ENCODE results near the gene OR10A3. TPM values are rescaled to one million over a fixed set of nuclear protein-coding genes. Genes with fewer than 3 reads are reported as not detected.

Gene OR10A3
- polyA plus RNA-seq, 3 donors, result not detected

- Histone ChIP-seq H3K36me3 (replicated peaks in 1 of 2; ENCODE audit: control insufficient read depth in 1 of 2, insufficient read depth in 2 of 2, low read length in 2 of 2) (no peaks in the 10 kb centered on the region), H3K9me3 (replicated peaks in 1 of 2; ENCODE audit: control insufficient read depth in 1 of 2, insufficient read depth in 1 of 2, low read length in 2 of 2) (no peaks in the 10 kb centered on the region), H3K27ac (ENCODE audit: low read depth in 1 of 2, low read length in 2 of 2) (no peak overlapping the region), H2AFZ (ENCODE audit: insufficient read depth, low read depth, low read length, poor library complexity, severe bottlenecking) (peak overlapping the region; percentile 68), H3K4me2 (replicated peaks; ENCODE audit: extremely low read depth, low read length, poor library complexity, severe bottlenecking) (no peak overlapping the region), H3K4me3 (replicated peaks in 1 of 3; ENCODE audit: low read depth in 2 of 3, low read length in 3 of 3) (no peak overlapping the region), H3K4me1 (ENCODE audit: control insufficient read depth in 1 of 2, insufficient read depth in 2 of 2, low read length in 2 of 2) (no peaks in the 10 kb centered on the region), H3K27me3 (ENCODE audit: control insufficient read depth in 2 of 2, insufficient read depth in 2 of 2, low read length in 2 of 2) (peaks cover 4 to 8% of the 10 kb centered on the region in 2 donors), H4K20me1 (ENCODE audit: insufficient read depth, low read length) (no peaks in the 10 kb centered on the region), H3K79me2 (ENCODE audit: insufficient read depth, low read length) (no peaks in the 10 kb centered on the region), H3K9ac (ENCODE audit: insufficient read depth, low read length, poor library complexity, severe bottlenecking) (no peak overlapping the region)
- Mint-ChIP-seq H3K27me3 (ENCODE audit: low read depth in 3 of 3) (peaks cover 5 to 18% (median 9%) of the 10 kb centered on the region in 3 donors), H3K9me3 (no peaks in the 10 kb centered on the region), H3K27ac (no peak overlapping the region), H3K4me3 (no peak overlapping the region), H3K36me3 (no peaks in the 10 kb centered on the region), H3K4me1 (no peaks in the 10 kb centered on the region)
- DNase-seq, result peak in 2 of 3 donors; percentile 6 to 14
- intact Hi-C loops (cut with micrococcal nuclease), result loop anchor here in 1 of 2 donors (5.0 kb wide), 1 partner anchor 94 kb away; the partner anchor contains the start of gene EIF3F
- WGBS (ENCODE audit: insufficient coverage), result 38% methylated on average over 1 of the region's 2 CpGs
- TF ChIP-seq CTCF (IDR thresholded peaks at IDR 0.05), result peak; percentile 76
These were observed 48.7 kb downstream of the OR10A3 start for GRCh38 chr11:7892840-7893254.

GRCh38 chr11:7892059-7892699 lies 49.3 kb downstream of the OR10A3 start:
- no peak overlapping the region for H3K4me3 Mint-ChIP-seq
- DNase-seq, result no peak
- no peak overlapping the region for H3K27ac Mint-ChIP-seq
- no peaks in the 10 kb centered on the region for H3K9me3 Mint-ChIP-seq
- Histone ChIP-seq H2AFZ (ENCODE audit: insufficient read depth, low read depth, low read length, poor library complexity, severe bottlenecking) (no peak overlapping the region), H3K4me2 (replicated peaks; ENCODE audit: extremely low read depth, low read length, poor library complexity, severe bottlenecking) (no peak overlapping the region), H4K20me1 (ENCODE audit: insufficient read depth, low read length) (no peaks in the 10 kb centered on the region), H3K4me3 (replicated peaks in 1 of 3; ENCODE audit: low read depth in 2 of 3, low read length in 3 of 3) (no peak overlapping the region), H3K36me3 (replicated peaks in 1 of 2; ENCODE audit: control insufficient read depth in 1 of 2, insufficient read depth in 2 of 2, low read length in 2 of 2) (no peaks in the 10 kb centered on the region), H3K9me3 (replicated peaks in 1 of 2; ENCODE audit: control insufficient read depth in 1 of 2, insufficient read depth in 1 of 2, low read length in 2 of 2) (no peaks in the 10 kb centered on the region), H3K27me3 (ENCODE audit: control insufficient read depth in 2 of 2, insufficient read depth in 2 of 2, low read length in 2 of 2) (peaks cover 4 to 8% of the 10 kb centered on the region in 2 donors), H3K4me1 (ENCODE audit: control insufficient read depth in 1 of 2, insufficient read depth in 2 of 2, low read length in 2 of 2) (no peaks in the 10 kb centered on the region), H3K9ac (ENCODE audit: insufficient read depth, low read length, poor library complexity, severe bottlenecking) (no peak overlapping the region), H3K27ac (ENCODE audit: low read depth in 1 of 2, low read length in 2 of 2) (no peak overlapping the region), H3K79me2 (ENCODE audit: insufficient read depth, low read length) (no peaks in the 10 kb centered on the region)
- 50% methylated on average over 2 of the region's 6 CpGs for WGBS (ENCODE audit: insufficient coverage)
- no peaks in the 10 kb centered on the region for H3K36me3 Mint-ChIP-seq
- no peak for TF ChIP-seq CTCF (IDR thresholded peaks at IDR 0.05)
- intact Hi-C loops (cut with micrococcal nuclease), result loop anchor here in 1 of 2 donors (5.0 kb wide), 1 partner anchor 95 kb away; the partner anchor contains the start of gene EIF3F
- peaks cover 5 to 18% (median 12%) of the 10 kb centered on the region in 3 donors for H3K27me3 Mint-ChIP-seq (ENCODE audit: low read depth in 3 of 3)
- H3K4me1 Mint-ChIP-seq, result no peaks in the 10 kb centered on the region

Data from CD14-positive monocyte (primary cell).